ENCODE results near the gene C16orf87. TPM values are rescaled to one million over a fixed set of nuclear protein-coding genes. Genes with fewer than 3 reads are reported as not detected.

Gene C16orf87
- total RNA-seq, 1 experiment from 2014 or later, result 13.5 TPM

- TF ChIP-seq CTCF (IDR thresholded peaks at IDR 0.05; ENCODE audit: unreplicated experiment), result no peak
- POLR2A ChIA-PET, result interaction anchor here (1.3 kb wide), 1 partner anchor 78 kb away, joined by 4 read pairs; no protein-coding TSS in a partner anchor
- no peaks in the 10 kb centered on the region for H3K4me1 Mint-ChIP-seq (ENCODE audit: insufficient read depth, unreplicated experiment)
- no peak overlapping the region for H3K4me3 Mint-ChIP-seq (ENCODE audit: unreplicated experiment)
- no peaks in the 10 kb centered on the region for H3K36me3 Mint-ChIP-seq (ENCODE audit: insufficient read depth, unreplicated experiment)
- no peak for DNase-seq (ENCODE audit: unreplicated experiment)
- intact Hi-C loops (cut with micrococcal nuclease), result loop anchor here (5.0 to 10.0 kb wide), 2 partner anchors 165 to 1313 kb away; no protein-coding TSS in a partner anchor
- H3K27ac Mint-ChIP-seq (ENCODE audit: low read depth, unreplicated experiment), result no peak overlapping the region
- CTCF ChIA-PET, result interaction anchor here (0.6 to 5.5 kb wide), 11 partner anchors 9 to 292 kb away, joined by 3 to 287 read pairs (median 5); partner anchors contain the start of gene NETO2
- no peaks in the 10 kb centered on the region for H3K9me3 Mint-ChIP-seq (ENCODE audit: unreplicated experiment)
- H3K27me3 Mint-ChIP-seq (ENCODE audit: insufficient read depth, unreplicated experiment), result no peaks in the 10 kb centered on the region
- BruUV-seq (replicated peaks), result no TSS peak
Observed at GRCh38 chr16:46852130-46852529, 21.1 kb upstream of the C16orf87 start.

DNA sequence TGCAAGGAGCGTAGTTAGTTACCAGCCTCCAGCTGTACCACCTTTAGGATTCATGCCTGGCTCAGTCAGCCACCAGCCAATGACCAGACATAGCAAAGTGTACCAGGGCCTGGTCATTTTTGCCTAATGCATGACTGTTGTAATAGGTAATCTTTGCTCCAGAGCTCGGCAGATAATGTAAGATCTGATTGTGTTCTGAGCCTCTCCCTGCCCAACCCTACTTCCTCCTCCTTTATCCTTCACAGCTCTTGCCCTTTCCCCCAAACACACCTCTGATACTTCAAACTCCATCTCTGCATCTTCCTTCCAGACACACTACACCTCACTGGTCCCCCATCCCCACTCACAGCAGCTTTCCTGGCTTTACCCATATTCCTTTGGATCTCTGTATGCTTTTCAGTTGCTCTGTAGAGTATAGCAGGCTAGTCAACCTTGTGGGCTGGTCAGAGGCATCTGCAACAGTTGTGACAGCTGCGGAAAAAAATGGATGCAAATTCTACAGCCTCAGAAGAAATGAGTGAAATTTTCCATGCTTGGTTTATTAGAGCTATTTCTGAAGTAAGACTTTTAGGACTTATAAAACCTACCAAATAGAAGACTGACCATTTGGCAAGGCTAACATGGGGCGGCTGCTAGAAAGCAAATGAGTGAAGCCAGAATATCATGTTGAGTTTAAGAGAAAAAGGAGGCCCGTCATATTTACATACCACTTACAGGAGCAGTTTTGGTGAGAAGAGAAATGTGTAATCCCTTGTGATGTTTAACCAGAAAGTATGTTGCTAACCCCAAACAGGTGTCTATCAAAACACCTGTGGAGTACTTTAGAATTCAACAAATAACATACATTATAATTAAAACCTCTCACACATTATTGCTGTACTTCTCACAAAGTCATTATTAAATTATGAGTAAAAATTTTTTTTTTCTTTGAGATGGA is 19.9 kb upstream of the C16orf87 start:
- no peak overlapping the region for H3K27ac Mint-ChIP-seq (ENCODE audit: low read depth, unreplicated experiment)
- H3K9me3 Mint-ChIP-seq (ENCODE audit: unreplicated experiment), result no peaks in the 10 kb centered on the region
- no peak for TF ChIP-seq CTCF (IDR thresholded peaks at IDR 0.05; ENCODE audit: unreplicated experiment)
- H3K4me1 Mint-ChIP-seq (ENCODE audit: insufficient read depth, unreplicated experiment), result no peaks in the 10 kb centered on the region
- no peak overlapping the region for H3K4me3 Mint-ChIP-seq (ENCODE audit: unreplicated experiment)
- POLR2A ChIA-PET, result interaction anchor here (0.6 kb wide), 2 partner anchors 20 to 79 kb away, joined by 3 to 4 read pairs; partner anchors contain the start of gene C16orf87
- no peak for DNase-seq (ENCODE audit: unreplicated experiment)
- CTCF ChIA-PET, result interaction anchor here (0.5 to 5.5 kb wide), 6 partner anchors 12 to 604 kb away, joined by 3 to 287 read pairs (median 27); no protein-coding TSS in a partner anchor
- no peaks in the 10 kb centered on the region for H3K27me3 Mint-ChIP-seq (ENCODE audit: insufficient read depth, unreplicated experiment)
- intact Hi-C loops (cut with micrococcal nuclease), result loop anchor here (5.0 to 10.0 kb wide), 2 partner anchors 166 to 1314 kb away; no protein-coding TSS in a partner anchor
- no peaks in the 10 kb centered on the region for H3K36me3 Mint-ChIP-seq (ENCODE audit: insufficient read depth, unreplicated experiment)
- BruUV-seq (replicated peaks), result no TSS peak

GRCh38 chr16:46848768-46849764 is 18.1 kb upstream of the C16orf87 start:
- Mint-ChIP-seq H3K9me3 (ENCODE audit: unreplicated experiment) (no peaks in the 10 kb centered on the region), H3K36me3 (ENCODE audit: insufficient read depth, unreplicated experiment) (no peaks in the 10 kb centered on the region), H3K27me3 (ENCODE audit: insufficient read depth, unreplicated experiment) (no peaks in the 10 kb centered on the region), H3K4me1 (ENCODE audit: insufficient read depth, unreplicated experiment) (no peaks in the 10 kb centered on the region), H3K27ac (ENCODE audit: low read depth, unreplicated experiment) (no peak overlapping the region), H3K4me3 (ENCODE audit: unreplicated experiment) (no peak overlapping the region)
- CTCF ChIA-PET, result interaction anchor here (0.9 to 1.5 kb wide), 3 partner anchors 59 to 81 kb away, joined by 3 to 8 read pairs (median 4); no protein-coding TSS in a partner anchor
- no peak for DNase-seq (ENCODE audit: unreplicated experiment)
- no TSS peak for BruUV-seq (replicated peaks)
- intact Hi-C loops (cut with micrococcal nuclease), result no loop called here
- POLR2A ChIA-PET, result interaction anchor here (0.5 to 0.7 kb wide), 2 partner anchors 11 kb away, joined by 3 read pairs; no protein-coding TSS in a partner anchor
- no peak for TF ChIP-seq CTCF (IDR thresholded peaks at IDR 0.05; ENCODE audit: unreplicated experiment)
